HG02852 (cell line): ENCODE results near the gene ELF4.
A peak's percentile ranks its signal among the peaks of the same experiment; 100 is the strongest.

Source experiments
- ATAC-seq: cut with Tn5 transposase; IDR thresholded peaks from one replicate; pipeline ENCODE4 v1.9.1; 2021; ENCODE audit warnings: mild to moderate bottlenecking, moderate library complexity; ENCODE audit not compliant: unreplicated experiment

The ELF4 gene

GRCh38 chrX:130051176-130051845 lies 59.0 kb downstream of the ELF4 start:
- ATAC-seq: no peak

- ATAC-seq: no peak
These were observed 60.5 kb downstream of the ELF4 start for GRCh38 chrX:130049821-130050220.

GRCh38 chrX:130048686-130049222 lies 61.5 kb downstream of the ELF4 start:
- ATAC-seq: no peak

GRCh38 chrX:130047416-130047815 lies 62.9 kb downstream of the ELF4 start:
- no peak for ATAC-seq

- no peak for ATAC-seq
These were observed 70.5 kb downstream of the ELF4 start for GRCh38 chrX:130039847-130040246.

GRCh38 chrX:130034178-130034577 lies 76.1 kb downstream of the ELF4 start:
- ATAC-seq: no peak

GRCh38 chrX:130032552-130032951 lies 77.7 kb downstream of the ELF4 start:
- no peak for ATAC-seq

GRCh38 chrX:130030826-130031225 lies 79.5 kb downstream of the ELF4 start:
- ATAC-seq: no peak

GRCh38 chrX:130028196-130028595 lies 82.1 kb downstream of the ELF4 start:
- ATAC-seq: no peak

GRCh38 chrX:130027569-130027968 lies 82.7 kb downstream of the ELF4 start:
- ATAC-seq: no peak

- ATAC-seq: no peak
These were observed 85.0 kb downstream of the ELF4 start for GRCh38 chrX:130025256-130025655.

- ATAC-seq: peak; percentile 97
These were observed 86.2 kb downstream of the ELF4 start for GRCh38 chrX:130024127-130024526.

- no peak for ATAC-seq
These were observed 89.5 kb downstream of the ELF4 start for GRCh38 chrX:130020661-130021324.

GRCh38 chrX:130018143-130018542 lies 92.2 kb downstream of the ELF4 start:
- ATAC-seq: no peak

- ATAC-seq: no peak
These were observed 95.1 kb downstream of the ELF4 start for GRCh38 chrX:130015181-130015580.
